Loucy (cell line): ENCODE results near the gene PLCL1.

Experiments
- EZH2phosphoT487 ChIP-seq: fragments of 200-600 bp; IDR thresholded peaks from 2 replicates; pipeline ENCODE4 v1.6.1; 2018; ENCODE audit warnings: antibody characterized with exemption, mild to moderate bottlenecking, moderate library complexity, borderline replicate concordance
- TF ChIP-seq, protein P1 (sequence below): fragments of 200-600 bp; sonication (generic); conservative IDR thresholded peaks from 2 replicates; pipeline ENCODE4 v1.5.1; 2014; ENCODE audit warnings: mild to moderate bottlenecking, antibody characterized with exemption, low read length

DNA sequence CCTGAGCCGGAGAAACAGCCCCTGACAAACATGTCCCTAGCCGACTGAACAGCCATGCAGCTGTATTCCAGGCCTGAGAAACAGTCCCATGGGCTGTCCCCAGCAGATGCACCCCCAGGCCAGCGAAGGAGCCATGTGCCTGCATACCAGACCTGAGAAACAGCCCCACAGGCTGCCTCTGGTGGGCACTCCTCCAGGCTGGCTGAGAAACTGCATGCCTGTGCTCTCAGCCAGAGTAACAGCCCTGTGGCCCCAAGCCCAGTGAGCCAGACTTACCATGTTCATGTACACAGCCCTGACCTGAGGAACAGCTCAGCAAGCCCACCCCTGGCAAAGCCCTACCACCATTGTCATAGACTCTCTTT lies 44.1 kb upstream of the PLCL1 start:
- TF ChIP-seq, protein P1, sequence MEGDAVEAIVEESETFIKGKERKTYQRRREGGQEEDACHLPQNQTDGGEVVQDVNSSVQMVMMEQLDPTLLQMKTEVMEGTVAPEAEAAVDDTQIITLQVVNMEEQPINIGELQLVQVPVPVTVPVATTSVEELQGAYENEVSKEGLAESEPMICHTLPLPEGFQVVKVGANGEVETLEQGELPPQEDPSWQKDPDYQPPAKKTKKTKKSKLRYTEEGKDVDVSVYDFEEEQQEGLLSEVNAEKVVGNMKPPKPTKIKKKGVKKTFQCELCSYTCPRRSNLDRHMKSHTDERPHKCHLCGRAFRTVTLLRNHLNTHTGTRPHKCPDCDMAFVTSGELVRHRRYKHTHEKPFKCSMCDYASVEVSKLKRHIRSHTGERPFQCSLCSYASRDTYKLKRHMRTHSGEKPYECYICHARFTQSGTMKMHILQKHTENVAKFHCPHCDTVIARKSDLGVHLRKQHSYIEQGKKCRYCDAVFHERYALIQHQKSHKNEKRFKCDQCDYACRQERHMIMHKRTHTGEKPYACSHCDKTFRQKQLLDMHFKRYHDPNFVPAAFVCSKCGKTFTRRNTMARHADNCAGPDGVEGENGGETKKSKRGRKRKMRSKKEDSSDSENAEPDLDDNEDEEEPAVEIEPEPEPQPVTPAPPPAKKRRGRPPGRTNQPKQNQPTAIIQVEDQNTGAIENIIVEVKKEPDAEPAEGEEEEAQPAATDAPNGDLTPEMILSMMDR = no peak
- TF ChIP-seq EZH2phosphoT487 = no peak
